ENCODE results near the gene GMDS. TPM values are rescaled to one million over a fixed set of nuclear protein-coding genes. Genes with fewer than 3 reads are reported as not detected.

Gene GMDS
- total RNA-seq, 1 donor from 2014 or later: 7.2 TPM

DNA sequence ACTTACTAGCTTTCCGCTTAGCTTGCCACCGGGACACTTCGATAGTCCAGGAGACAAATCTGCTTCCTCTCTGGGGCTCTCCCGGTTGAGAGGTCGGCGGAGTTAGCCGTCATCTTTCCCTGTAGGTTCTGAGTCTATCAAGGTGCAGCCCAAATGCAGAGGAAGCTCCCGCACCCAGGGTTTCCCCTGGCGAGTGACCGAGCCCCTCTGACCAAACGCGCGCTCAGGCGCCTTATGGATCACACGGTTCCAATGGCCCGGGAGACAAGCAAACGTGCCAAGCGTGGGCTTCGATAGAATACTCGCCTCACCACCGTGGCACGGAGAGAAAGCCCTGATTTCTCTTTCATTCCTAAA lies 651.5 kb downstream of the GMDS start:
- intact Hi-C loops (cut with micrococcal nuclease): loop anchor here (10.0 kb wide), 2 partner anchors 851 to 1041 kb away; no protein-coding TSS in a partner anchor
- no peak for DNase-seq
- H3K27me3 ChIP-seq (ENCODE audit: low read depth): peaks cover 65% of the 10 kb centered on the region
- no peak overlapping the region for H3K27ac ChIP-seq (replicated peaks)
- H3K4me1 ChIP-seq: peaks cover 10% of the 10 kb centered on the region
- no peaks in the 10 kb centered on the region for H3K9me3 ChIP-seq (replicated peaks)
- H3K36me3 ChIP-seq: no peaks in the 10 kb centered on the region
- TF ChIP-seq, protein P1, sequence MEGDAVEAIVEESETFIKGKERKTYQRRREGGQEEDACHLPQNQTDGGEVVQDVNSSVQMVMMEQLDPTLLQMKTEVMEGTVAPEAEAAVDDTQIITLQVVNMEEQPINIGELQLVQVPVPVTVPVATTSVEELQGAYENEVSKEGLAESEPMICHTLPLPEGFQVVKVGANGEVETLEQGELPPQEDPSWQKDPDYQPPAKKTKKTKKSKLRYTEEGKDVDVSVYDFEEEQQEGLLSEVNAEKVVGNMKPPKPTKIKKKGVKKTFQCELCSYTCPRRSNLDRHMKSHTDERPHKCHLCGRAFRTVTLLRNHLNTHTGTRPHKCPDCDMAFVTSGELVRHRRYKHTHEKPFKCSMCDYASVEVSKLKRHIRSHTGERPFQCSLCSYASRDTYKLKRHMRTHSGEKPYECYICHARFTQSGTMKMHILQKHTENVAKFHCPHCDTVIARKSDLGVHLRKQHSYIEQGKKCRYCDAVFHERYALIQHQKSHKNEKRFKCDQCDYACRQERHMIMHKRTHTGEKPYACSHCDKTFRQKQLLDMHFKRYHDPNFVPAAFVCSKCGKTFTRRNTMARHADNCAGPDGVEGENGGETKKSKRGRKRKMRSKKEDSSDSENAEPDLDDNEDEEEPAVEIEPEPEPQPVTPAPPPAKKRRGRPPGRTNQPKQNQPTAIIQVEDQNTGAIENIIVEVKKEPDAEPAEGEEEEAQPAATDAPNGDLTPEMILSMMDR (IDR thresholded peaks at IDR 0.05; ENCODE audit: borderline replicate concordance): no peak
- no peak overlapping the region for H3K4me3 ChIP-seq

DNA sequence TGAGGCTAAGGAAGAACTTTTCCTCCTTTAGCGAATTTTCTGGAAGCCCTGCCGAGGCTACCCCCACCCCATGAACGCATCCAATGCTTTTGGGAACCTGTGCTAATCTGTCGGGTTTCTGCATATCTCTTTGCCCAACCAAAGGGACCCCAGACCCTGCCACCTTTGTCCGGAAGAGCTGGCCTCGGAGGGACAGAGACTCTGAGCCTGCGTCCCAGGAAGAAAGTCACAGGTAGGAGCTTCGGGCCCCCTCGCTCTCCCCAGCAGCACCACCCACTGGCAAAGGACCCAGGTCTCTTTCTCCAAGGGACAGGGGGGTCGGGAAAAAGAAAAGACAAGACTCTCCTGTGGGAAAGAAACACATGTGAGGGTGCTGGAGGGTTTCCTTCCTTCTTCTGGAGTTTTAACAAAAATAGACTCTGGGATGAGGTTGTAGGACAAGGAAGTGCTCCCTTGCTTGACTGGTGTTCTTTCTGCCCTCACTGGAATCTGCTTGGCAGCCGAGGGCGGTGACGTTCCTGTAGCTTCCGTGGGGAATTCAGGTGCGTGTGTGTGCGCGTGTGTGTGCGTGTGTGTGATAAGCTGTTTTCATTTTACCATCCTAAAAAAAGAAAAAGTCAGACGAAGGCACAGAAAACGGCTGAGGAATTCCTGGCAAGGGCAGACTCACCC lies 652.0 kb downstream of the GMDS start:
- peaks cover 10% of the 10 kb centered on the region for H3K4me1 ChIP-seq
- no peaks in the 10 kb centered on the region for H3K36me3 ChIP-seq
- H3K27me3 ChIP-seq (ENCODE audit: low read depth): peaks cover 60% of the 10 kb centered on the region
- intact Hi-C loops (cut with micrococcal nuclease): loop anchor here (10.0 kb wide), 2 partner anchors 851 to 1041 kb away; no protein-coding TSS in a partner anchor
- DNase-seq: no peak
- TF ChIP-seq, protein P1 (IDR thresholded peaks at IDR 0.05; ENCODE audit: borderline replicate concordance): no peak
- H3K9me3 ChIP-seq (replicated peaks): no peaks in the 10 kb centered on the region
- no peak overlapping the region for H3K27ac ChIP-seq (replicated peaks)
- H3K4me3 ChIP-seq: no peak overlapping the region

DNA sequence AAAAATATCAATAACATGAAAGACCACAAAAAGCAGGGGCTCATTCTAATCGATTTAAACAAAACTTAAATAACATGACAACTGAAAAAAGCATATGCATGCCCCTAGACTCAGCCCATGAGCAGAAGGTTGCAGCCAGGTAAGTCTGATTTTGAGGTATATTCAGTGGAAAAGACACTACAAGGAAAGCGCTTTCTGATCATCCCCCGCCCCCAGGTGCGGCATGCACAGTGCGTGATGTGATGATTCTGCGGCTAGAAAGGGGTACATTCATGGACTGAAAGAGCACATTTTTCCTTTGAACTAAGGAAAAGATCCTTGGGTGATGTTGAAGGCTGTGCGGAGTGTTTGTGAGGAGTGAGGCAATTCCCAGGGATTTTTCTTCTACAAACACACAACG lies 652.6 kb downstream of the GMDS start:
- H3K27ac ChIP-seq (replicated peaks): no peak overlapping the region
- H3K4me1 ChIP-seq: peaks cover 10% of the 10 kb centered on the region
- intact Hi-C loops (cut with micrococcal nuclease): loop anchor here (10.0 kb wide), 2 partner anchors 852 to 1042 kb away; no protein-coding TSS in a partner anchor
- DNase-seq: no peak
- no peaks in the 10 kb centered on the region for H3K9me3 ChIP-seq (replicated peaks)
- no peaks in the 10 kb centered on the region for H3K36me3 ChIP-seq
- peaks cover 59% of the 10 kb centered on the region for H3K27me3 ChIP-seq (ENCODE audit: low read depth)
- no peak overlapping the region for H3K4me3 ChIP-seq
- TF ChIP-seq, protein P1 (IDR thresholded peaks at IDR 0.05; ENCODE audit: borderline replicate concordance): no peak

DNA sequence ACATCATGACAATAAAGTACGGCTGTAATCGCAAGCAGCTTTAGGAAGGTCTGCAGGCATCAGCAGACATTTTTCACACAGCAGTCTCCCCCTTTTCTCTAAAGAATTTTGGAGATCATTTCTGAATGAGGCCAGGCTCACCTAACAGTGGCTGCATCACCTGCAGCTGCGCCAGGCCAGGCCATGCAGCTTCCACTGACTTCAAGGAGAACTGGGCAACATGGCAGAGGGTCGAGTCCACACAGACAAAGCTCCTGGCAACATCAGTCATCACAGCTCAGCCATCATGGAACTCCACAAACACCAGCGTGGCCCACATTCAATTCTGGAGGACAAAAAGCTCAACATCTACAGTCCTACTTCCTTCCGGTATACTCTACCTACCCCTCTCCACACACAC lies 653.5 kb downstream of the GMDS start:
- peaks cover 54% of the 10 kb centered on the region for H3K27me3 ChIP-seq (ENCODE audit: low read depth)
- no peaks in the 10 kb centered on the region for H3K36me3 ChIP-seq
- intact Hi-C loops (cut with micrococcal nuclease): loop anchor here (10.0 kb wide), 2 partner anchors 853 to 1043 kb away; no protein-coding TSS in a partner anchor
- no peaks in the 10 kb centered on the region for H3K9me3 ChIP-seq (replicated peaks)
- DNase-seq: no peak
- TF ChIP-seq, protein P1 (IDR thresholded peaks at IDR 0.05; ENCODE audit: borderline replicate concordance): no peak
- peaks cover 10% of the 10 kb centered on the region for H3K4me1 ChIP-seq
- H3K4me3 ChIP-seq: no peak overlapping the region
- no peak overlapping the region for H3K27ac ChIP-seq (replicated peaks)

DNA sequence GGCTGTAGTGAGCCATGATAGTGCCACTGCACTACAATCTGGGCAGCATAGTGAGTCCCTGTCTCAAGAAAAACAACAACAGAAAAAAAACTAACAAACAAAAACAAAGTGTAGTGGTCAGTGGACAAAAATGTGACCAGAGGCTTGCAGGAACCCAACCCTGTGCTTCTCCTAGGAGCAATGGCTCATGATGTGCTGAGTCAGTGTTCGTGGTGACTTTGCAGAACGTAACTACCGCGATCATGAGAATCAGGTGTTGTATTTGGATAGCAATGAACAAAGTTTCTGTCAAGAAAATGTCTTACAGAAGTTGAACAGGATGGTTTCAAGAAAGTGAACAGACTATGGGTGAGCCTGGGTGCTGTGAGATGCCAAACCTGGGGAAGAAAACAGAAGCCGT lies 654.2 kb downstream of the GMDS start:
- Histone ChIP-seq H3K4me1 (peaks cover 5% of the 10 kb centered on the region), H3K27me3 (ENCODE audit: low read depth) (peaks cover 54% of the 10 kb centered on the region), H3K9me3 (replicated peaks) (no peaks in the 10 kb centered on the region), H3K36me3 (no peaks in the 10 kb centered on the region), H3K4me3 (no peak overlapping the region), H3K27ac (replicated peaks) (no peak overlapping the region)
- no peak for DNase-seq
- intact Hi-C loops (cut with micrococcal nuclease): loop anchor here (10.0 kb wide), 2 partner anchors 854 to 1044 kb away; no protein-coding TSS in a partner anchor
- TF ChIP-seq, protein P1 (IDR thresholded peaks at IDR 0.05; ENCODE audit: borderline replicate concordance): no peak

Measured in left ventricle myocardium inferior (tissue), 1 donor.